ENCODE measurements around the gene RIMS3. TPM values are rescaled to one million over a fixed set of nuclear protein-coding genes. Genes with fewer than 3 reads are reported as not detected.
"Not testable (repeated sequence)": the region's sequence is repeated elsewhere in the genome, so short reads cannot be mapped to it uniquely, and the experiment has no call there.

RIMS3 gene
- total RNA-seq, 1 donor from 2014 or later = 4.6 TPM

DNA sequence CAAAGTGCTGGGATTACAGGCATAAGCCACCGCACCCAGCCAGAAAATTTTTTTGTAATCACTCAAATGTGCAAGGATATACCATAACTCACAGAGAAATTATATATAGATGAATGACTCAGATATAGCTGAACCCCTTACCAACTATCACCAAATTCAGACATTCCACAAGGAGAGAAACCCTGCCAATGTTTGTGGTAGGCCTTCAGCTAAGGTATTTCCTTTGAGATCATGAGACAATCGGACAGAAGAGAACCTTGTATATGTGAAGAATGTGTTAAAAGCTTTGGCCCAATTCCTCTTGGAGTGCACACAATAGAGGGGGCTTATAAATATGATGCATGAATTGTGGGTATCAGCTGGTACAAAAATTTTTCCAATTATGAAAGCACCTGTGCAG, 83.4 kb downstream of the RIMS3 start:
- TF ChIP-seq, protein P1, sequence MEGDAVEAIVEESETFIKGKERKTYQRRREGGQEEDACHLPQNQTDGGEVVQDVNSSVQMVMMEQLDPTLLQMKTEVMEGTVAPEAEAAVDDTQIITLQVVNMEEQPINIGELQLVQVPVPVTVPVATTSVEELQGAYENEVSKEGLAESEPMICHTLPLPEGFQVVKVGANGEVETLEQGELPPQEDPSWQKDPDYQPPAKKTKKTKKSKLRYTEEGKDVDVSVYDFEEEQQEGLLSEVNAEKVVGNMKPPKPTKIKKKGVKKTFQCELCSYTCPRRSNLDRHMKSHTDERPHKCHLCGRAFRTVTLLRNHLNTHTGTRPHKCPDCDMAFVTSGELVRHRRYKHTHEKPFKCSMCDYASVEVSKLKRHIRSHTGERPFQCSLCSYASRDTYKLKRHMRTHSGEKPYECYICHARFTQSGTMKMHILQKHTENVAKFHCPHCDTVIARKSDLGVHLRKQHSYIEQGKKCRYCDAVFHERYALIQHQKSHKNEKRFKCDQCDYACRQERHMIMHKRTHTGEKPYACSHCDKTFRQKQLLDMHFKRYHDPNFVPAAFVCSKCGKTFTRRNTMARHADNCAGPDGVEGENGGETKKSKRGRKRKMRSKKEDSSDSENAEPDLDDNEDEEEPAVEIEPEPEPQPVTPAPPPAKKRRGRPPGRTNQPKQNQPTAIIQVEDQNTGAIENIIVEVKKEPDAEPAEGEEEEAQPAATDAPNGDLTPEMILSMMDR (IDR thresholded peaks at IDR 0.05) = no peak
- intact Hi-C loops (cut with DNase I) = no loop called here
- DNase-seq (no peak), ATAC-seq (no peak)
- Histone ChIP-seq H3K27me3 (ENCODE audit: low read depth) (no peaks in the 10 kb centered on the region), H3K4me1 (no peaks in the 10 kb centered on the region), H3K4me3 (no peak overlapping the region), H3K36me3 (no peaks in the 10 kb centered on the region), H3K9me3 (no peaks in the 10 kb centered on the region), H3K27ac (no peak overlapping the region)

GRCh38 chr1:40575336-40575735, 90.1 kb downstream of the RIMS3 start:
- DNase-seq = no peak
- intact Hi-C loops (cut with DNase I) = no loop called here
- Histone ChIP-seq H3K9me3 (no peaks in the 10 kb centered on the region), H3K4me1 (no peaks in the 10 kb centered on the region), H3K27ac (no peak overlapping the region), H3K27me3 (ENCODE audit: low read depth) (no peaks in the 10 kb centered on the region), H3K36me3 (no peaks in the 10 kb centered on the region), H3K4me3 (no peak overlapping the region)
- ATAC-seq = no peak
- TF ChIP-seq, protein P1 (IDR thresholded peaks at IDR 0.05) = no peak

GRCh38 chr1:40574805-40575204, 90.7 kb downstream of the RIMS3 start:
- H3K4me1 ChIP-seq; H3K9me3 ChIP-seq; DNase-seq; intact Hi-C loops (cut with DNase I); H3K4me3 ChIP-seq; H3K36me3 ChIP-seq; H3K27ac ChIP-seq; ATAC-seq; H3K27me3 ChIP-seq (ENCODE audit: low read depth): not testable (repeated sequence)

Other genes with a start within 250 kb of the RIMS3 start
- 1.3 TPM for gene ZFP69B, start 215.2 kb downstream of the RIMS3 start, total RNA-seq
- gene ZFP69, start 188.4 kb downstream of the RIMS3 start, total RNA-seq = 3.6 TPM
- gene EXO5, start 156.9 kb downstream of the RIMS3 start, total RNA-seq = 7.8 TPM
- gene ZNF684, start 134.0 kb downstream of the RIMS3 start, total RNA-seq = 3.0 TPM
- 54.2 TPM for gene NFYC, start 26.0 kb upstream of the RIMS3 start, total RNA-seq
- 0.89 TPM for gene KCNQ4, start 118.1 kb upstream of the RIMS3 start, total RNA-seq
- gene CITED4, start 196.7 kb upstream of the RIMS3 start, total RNA-seq = 13.9 TPM

All from lower lobe of right lung (tissue), 2 donors.